Gastrocnemius medialis (tissue), 4 donors: ENCODE data around the gene LEP. TPM values are rescaled to one million over a fixed set of nuclear protein-coding genes. Genes with fewer than 3 reads are reported as not detected.

Experiments
- ATAC-seq, 2 donors: fragments of 150-250 bp; one replicate each; pipeline ENCODE4 v1.9.1; 2016
- DNase-seq, 2 donors: peaks; one replicate each; pipeline ENCODE4 v3.0.0-alpha.2; 2019
- H3K27ac ChIP-seq, 4 donors: fragments of 200-600 bp; sonication (generic); 1 replicate in 1 of 4; 2 replicates in 3 of 4; pipeline ENCODE4 v1.5.1; 2016 to 2018; ENCODE audit warnings: mild to moderate bottlenecking in 2 of 4, moderate library complexity in 1 of 4
- H3K27me3 ChIP-seq, 3 donors: fragments of 200-600 bp; sonication (generic) in 2 of 3; 1 replicate in 1 of 3; 2 replicates in 2 of 3; pipeline versions ENCODE4 v1.5.1 to v1.6.0; 2016 to 2019; ENCODE audit warnings: mild to moderate bottlenecking in 1 of 3, moderate library complexity in 1 of 3
- H3K36me3 ChIP-seq, 2 donors: fragments of 200-600 bp; sonication (generic) in 1 of 2; one replicate each; pipeline ENCODE4 v1.5.1; 2017 to 2018
- H3K4me1 ChIP-seq, 2 donors: fragments of 200-600 bp; sonication (generic) in 1 of 2; one replicate each; pipeline ENCODE4 v1.5.1; 2016 to 2017; ENCODE audit warnings: mild to moderate bottlenecking in 2 of 2
- H3K4me3 ChIP-seq, 4 donors: fragments of 200-600 bp; sonication (generic) in 3 of 4; 1 replicate in 1 of 4; 2 replicates in 3 of 4; pipeline ENCODE4 v1.5.1; 2016 to 2019; ENCODE audit warnings: mild to moderate bottlenecking in 2 of 4
- H3K9me3 ChIP-seq, 3 donors: fragments of 200-600 bp; sonication (generic) in 2 of 3; 1 replicate in 1 of 3; 2 replicates in 2 of 3; pipeline ENCODE4 v1.5.1; 2016 to 2019
- POLR2A ChIP-seq, 2 donors: fragments of 450-650 bp; IDR thresholded peaks; one replicate each; pipeline ENCODE4 v1.6.1; 2017; ENCODE audit warnings: antibody characterized with exemption in 2 of 2, mild to moderate bottlenecking in 2 of 2, moderate library complexity in 2 of 2
- in situ Hi-C, 4 donors: fragments of 200-750 bp; cut with MboI; loops; one replicate each; pipeline versions ENCODE4 v1.15.0 to v1.8.0; 2017; ENCODE audit warnings: low sequenced_read_pairs in 4 of 4
- intact Hi-C: fragments of 100-400 bp; cut with DNase I; formaldehyde crosslinking; loops from one replicate; pipeline ENCODE4 v1.15.1; 2023; ENCODE audit warnings: low total_unique reads
- total RNA-seq, 4 donors: library from RNA; depleted of rRNA; stranded (reverse); fragments of >200 nt; gene quantifications; one replicate each; pipeline versions ENCODE4 v1.1.0 to v1.2.3, GENCODE V29; 2016
- TF ChIP-seq, protein P1 (sequence below), 5 experiments: fragments of 450-650 bp in 3 of 5; fragments of 200-600 bp in 2 of 5; sonication (generic) in 2 of 5; IDR thresholded peaks in 4 of 5; conservative IDR thresholded peaks in 1 of 5; 1 replicate in 4 of 5; 2 replicates in 1 of 5; pipeline ENCODE4 v1.5.1; 2016 to 2019; ENCODE audit warnings: antibody characterized with exemption in 5 of 5, mild to moderate bottlenecking in 3 of 5, moderate library complexity in 3 of 5

Gene LEP
- total RNA-seq, 4 donors from 2014 or later: 0.11 to 0.46 TPM; not detected in 2

DNA sequence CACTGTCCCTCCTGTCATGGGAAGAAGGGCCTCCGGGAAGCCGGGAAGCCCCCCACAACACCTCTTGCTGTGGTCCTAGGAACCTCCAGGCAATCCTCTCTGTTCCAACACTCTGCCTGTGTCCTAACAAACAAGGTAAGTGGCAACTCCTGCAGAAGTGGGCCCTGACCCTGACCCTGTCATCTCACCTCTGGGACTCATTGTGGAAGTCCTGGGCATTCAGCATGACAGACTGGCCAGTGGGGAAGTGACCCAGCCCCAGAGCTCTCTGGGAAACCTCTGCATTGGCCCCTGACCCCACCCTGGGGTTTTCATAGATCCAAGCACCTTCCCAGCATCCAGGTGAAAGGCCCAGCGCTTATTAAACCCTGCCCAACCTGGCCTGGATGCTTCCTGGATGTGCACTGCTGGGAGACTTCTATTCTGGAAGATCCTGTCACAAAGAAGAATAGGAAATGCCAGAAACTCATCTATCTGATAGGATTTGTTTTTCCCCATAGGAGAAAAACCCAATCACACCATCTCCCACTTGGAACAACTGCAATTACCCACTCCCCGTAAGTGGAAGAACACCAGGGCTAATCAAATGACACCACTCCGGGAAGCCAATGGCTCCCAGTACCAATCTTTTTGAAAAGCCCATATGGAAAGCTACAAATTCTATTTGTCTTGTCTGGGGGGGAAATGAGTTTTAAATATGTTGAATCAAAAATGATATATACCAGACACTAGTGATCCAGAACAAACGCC is 24.3 kb downstream of the LEP start:
- intact Hi-C loops (no loop called here), in situ Hi-C loops (no loop called here)
- ATAC-seq: no peak
- no peak for TF ChIP-seq POLR2A (IDR thresholded peaks at IDR 0.05)
- TF ChIP-seq, protein P1, sequence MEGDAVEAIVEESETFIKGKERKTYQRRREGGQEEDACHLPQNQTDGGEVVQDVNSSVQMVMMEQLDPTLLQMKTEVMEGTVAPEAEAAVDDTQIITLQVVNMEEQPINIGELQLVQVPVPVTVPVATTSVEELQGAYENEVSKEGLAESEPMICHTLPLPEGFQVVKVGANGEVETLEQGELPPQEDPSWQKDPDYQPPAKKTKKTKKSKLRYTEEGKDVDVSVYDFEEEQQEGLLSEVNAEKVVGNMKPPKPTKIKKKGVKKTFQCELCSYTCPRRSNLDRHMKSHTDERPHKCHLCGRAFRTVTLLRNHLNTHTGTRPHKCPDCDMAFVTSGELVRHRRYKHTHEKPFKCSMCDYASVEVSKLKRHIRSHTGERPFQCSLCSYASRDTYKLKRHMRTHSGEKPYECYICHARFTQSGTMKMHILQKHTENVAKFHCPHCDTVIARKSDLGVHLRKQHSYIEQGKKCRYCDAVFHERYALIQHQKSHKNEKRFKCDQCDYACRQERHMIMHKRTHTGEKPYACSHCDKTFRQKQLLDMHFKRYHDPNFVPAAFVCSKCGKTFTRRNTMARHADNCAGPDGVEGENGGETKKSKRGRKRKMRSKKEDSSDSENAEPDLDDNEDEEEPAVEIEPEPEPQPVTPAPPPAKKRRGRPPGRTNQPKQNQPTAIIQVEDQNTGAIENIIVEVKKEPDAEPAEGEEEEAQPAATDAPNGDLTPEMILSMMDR (IDR thresholded peaks at IDR 0.05 in 4 of 5, conservative IDR thresholded peaks at IDR 0.05 in 1 of 5): no peak
- H3K27ac ChIP-seq: no peak overlapping the region
- H3K4me1 ChIP-seq: peaks cover 0 to 3% of the 10 kb centered on the region in 2 donors
- H3K4me3 ChIP-seq: no peak overlapping the region
- peaks cover 8 to 28% (median 25%) of the 10 kb centered on the region in 3 donors for H3K27me3 ChIP-seq
- H3K9me3 ChIP-seq: no peaks in the 10 kb centered on the region
- no peaks in the 10 kb centered on the region for H3K36me3 ChIP-seq
- DNase-seq: no peak

DNA sequence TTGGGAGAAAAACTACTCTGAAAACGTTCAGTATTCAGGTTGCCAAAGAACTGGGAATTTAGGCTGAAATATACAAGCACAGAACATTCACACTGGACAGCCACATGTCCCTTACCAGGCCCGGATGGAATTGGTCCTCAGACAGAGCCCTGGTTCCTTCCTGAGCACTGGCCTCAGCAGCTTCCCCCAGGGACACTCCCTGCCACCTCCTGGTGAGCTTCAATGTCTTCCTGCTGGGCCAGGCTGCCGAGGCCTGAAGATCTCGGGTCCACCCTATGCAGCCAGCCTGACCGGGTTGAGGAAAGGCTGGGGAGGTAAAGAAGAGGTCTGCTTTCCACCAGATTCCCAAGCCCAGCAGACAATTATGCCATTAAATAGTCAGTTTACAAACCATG is 24.8 kb downstream of the LEP start:
- in situ Hi-C loops (no loop called here), intact Hi-C loops (no loop called here)
- H3K4me3 ChIP-seq: no peak overlapping the region
- no peak overlapping the region for H3K27ac ChIP-seq
- H3K36me3 ChIP-seq: no peaks in the 10 kb centered on the region
- no peak for TF ChIP-seq POLR2A (IDR thresholded peaks at IDR 0.05)
- TF ChIP-seq, protein P1 (IDR thresholded peaks at IDR 0.05 in 4 of 5, conservative IDR thresholded peaks at IDR 0.05 in 1 of 5): no peak
- ATAC-seq: no peak
- H3K4me1 ChIP-seq: peaks cover 2 to 3% of the 10 kb centered on the region in 2 donors
- no peak for DNase-seq
- no peaks in the 10 kb centered on the region for H3K9me3 ChIP-seq
- H3K27me3 ChIP-seq: peaks cover 12 to 34% (median 30%) of the 10 kb centered on the region in 3 donors

DNA sequence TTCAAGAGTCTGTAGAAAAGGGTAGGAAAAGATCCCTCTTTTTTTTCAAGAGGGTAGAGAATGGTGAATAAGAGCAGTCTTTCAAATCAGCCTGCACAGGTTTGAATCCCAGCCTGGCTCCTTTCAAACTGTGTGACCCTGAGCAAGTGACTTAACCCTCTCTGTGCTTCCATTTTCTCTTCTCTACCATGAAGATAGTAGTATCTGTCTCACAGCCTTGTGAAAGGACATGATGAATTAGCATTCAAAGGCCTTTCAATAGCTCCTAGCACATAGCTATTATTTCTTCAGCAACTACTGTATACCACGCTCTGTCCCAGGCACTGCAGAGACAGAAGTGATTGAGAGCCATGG is 25.4 kb downstream of the LEP start:
- in situ Hi-C loops: no loop called here

DNA sequence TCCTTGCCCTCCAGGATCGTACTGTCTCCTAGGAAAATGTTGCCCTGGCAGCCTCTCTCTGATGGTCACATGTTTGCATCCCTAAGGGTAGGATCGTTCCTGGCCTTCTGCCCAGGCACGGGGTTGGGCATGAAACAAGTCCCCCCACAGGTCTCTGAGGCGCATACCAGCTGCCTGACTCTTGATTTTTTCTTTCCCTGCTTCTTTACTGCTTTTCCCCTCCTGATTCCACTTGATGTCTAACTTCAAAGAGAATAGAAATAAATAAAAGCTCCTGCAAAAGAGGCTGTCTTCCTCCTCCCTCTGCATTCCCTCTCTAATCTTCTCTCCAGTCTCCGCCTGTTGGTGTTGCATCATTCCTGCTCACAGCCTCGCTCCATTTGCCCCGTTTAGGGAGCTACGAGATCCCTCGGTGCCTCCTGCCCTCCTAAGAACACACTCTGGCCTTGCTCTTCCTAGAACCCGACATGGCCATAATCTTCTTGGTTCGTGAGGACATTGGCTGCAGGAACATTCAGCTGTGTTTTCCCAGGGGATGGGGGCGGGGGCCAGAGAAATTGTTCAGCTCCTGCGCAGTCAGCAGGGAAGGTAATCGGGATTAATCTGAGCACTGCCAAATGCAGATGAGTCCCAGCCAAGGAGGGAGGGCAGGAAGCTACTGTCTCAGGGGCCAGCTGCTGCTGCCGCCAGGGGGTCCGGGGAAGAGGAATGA is 26.0 kb downstream of the LEP start:
- H3K27me3 ChIP-seq: peaks cover 19 to 45% (median 42%) of the 10 kb centered on the region in 3 donors
- in situ Hi-C loops: no loop called here
- H3K4me3 ChIP-seq: no peak overlapping the region
- TF ChIP-seq, protein P1 (IDR thresholded peaks at IDR 0.05 in 4 of 5, conservative IDR thresholded peaks at IDR 0.05 in 1 of 5): no peak
- TF ChIP-seq POLR2A (IDR thresholded peaks at IDR 0.05): no peak
- H3K4me1 ChIP-seq: peaks cover 3 to 8% of the 10 kb centered on the region in 2 donors
- no peaks in the 10 kb centered on the region for H3K36me3 ChIP-seq
- no peak overlapping the region for H3K27ac ChIP-seq
- no peak for ATAC-seq
- H3K9me3 ChIP-seq: no peaks in the 10 kb centered on the region
- no peak for DNase-seq
- intact Hi-C loops: no loop called here

More for the DNA sequence above, 25.4 kb downstream of the LEP start:
- H3K4me1 ChIP-seq: peaks cover 3 to 8% of the 10 kb centered on the region in 2 donors
- DNase-seq: no peak
- no peaks in the 10 kb centered on the region for H3K36me3 ChIP-seq
- H3K4me3 ChIP-seq: no peak overlapping the region
- peaks cover 18 to 40% (median 36%) of the 10 kb centered on the region in 3 donors for H3K27me3 ChIP-seq
- intact Hi-C loops: no loop called here
- H3K27ac ChIP-seq: no peak overlapping the region
- TF ChIP-seq POLR2A (IDR thresholded peaks at IDR 0.05): no peak
- TF ChIP-seq, protein P1 (IDR thresholded peaks at IDR 0.05 in 4 of 5, conservative IDR thresholded peaks at IDR 0.05 in 1 of 5): no peak
- no peak for ATAC-seq
- no peaks in the 10 kb centered on the region for H3K9me3 ChIP-seq
